ENCODE measurements around the gene CCDC124. TPM values are rescaled to one million over a fixed set of nuclear protein-coding genes. Genes with fewer than 3 reads are reported as not detected.

Gene CCDC124
- total RNA-seq, 1 experiment from 2014 or later, result 131 TPM

DNA sequence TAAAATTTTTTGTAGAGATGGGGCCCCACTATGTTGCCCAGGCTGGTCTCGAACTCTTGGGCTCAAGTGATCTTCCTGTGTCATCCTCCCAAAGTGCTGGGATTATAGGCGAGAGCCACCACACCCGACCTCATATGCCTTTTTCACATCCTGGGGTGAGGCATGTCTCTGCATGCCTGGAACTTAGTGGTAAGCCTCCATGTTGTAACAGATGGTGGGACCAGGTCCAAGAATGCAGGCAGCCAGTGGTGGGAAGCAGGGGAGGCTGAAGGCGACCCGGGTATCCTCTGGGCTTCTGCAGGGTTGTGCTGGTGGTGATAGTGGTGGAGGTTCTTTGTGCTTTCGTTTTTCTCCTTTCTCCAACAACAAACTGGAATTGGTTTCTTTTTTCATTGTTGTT lies 30.1 kb upstream of the CCDC124 start:
- Histone ChIP-seq H3K9me3 (ENCODE audit: low read depth, low read length, poor library complexity, severe bottlenecking) (no peaks in the 10 kb centered on the region), H3K36me3 (ENCODE audit: insufficient read depth, low read length, poor library complexity, severe bottlenecking) (no peaks in the 10 kb centered on the region), H3K4me3 (ENCODE audit: low read depth, low read length, poor library complexity, severe bottlenecking) (no peak overlapping the region), H3K4me1 (ENCODE audit: insufficient read depth, low read length, poor library complexity, severe bottlenecking) (no peaks in the 10 kb centered on the region), H3K27me3 (replicated peaks; ENCODE audit: insufficient read depth, low read depth, low read length, poor library complexity) (peaks cover 12% of the 10 kb centered on the region), H3K27ac (ENCODE audit: low read depth, low read length, poor library complexity, severe bottlenecking) (no peak overlapping the region)
- peak; percentile 19 for DNase-seq (ENCODE audit: low spot score)
- no TSS peak for BruUV-seq (replicated peaks)
- intact Hi-C loops (cut with micrococcal nuclease; ENCODE audit: unreplicated experiment), result no loop called here
- TF ChIP-seq, protein P1, sequence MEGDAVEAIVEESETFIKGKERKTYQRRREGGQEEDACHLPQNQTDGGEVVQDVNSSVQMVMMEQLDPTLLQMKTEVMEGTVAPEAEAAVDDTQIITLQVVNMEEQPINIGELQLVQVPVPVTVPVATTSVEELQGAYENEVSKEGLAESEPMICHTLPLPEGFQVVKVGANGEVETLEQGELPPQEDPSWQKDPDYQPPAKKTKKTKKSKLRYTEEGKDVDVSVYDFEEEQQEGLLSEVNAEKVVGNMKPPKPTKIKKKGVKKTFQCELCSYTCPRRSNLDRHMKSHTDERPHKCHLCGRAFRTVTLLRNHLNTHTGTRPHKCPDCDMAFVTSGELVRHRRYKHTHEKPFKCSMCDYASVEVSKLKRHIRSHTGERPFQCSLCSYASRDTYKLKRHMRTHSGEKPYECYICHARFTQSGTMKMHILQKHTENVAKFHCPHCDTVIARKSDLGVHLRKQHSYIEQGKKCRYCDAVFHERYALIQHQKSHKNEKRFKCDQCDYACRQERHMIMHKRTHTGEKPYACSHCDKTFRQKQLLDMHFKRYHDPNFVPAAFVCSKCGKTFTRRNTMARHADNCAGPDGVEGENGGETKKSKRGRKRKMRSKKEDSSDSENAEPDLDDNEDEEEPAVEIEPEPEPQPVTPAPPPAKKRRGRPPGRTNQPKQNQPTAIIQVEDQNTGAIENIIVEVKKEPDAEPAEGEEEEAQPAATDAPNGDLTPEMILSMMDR (conservative IDR thresholded peaks at IDR 0.05; ENCODE audit: low read depth, low read length), result no peak
- no peak for TF ChIP-seq EZH2 (IDR thresholded peaks at IDR 0.05; ENCODE audit: borderline replicate concordance, low read depth, low read length, poor library complexity, severe bottlenecking)
- ChIA-PET CTCF (no interaction called here), POLR2A (ENCODE audit: low non-redundant PET) (no interaction called here)

DNA sequence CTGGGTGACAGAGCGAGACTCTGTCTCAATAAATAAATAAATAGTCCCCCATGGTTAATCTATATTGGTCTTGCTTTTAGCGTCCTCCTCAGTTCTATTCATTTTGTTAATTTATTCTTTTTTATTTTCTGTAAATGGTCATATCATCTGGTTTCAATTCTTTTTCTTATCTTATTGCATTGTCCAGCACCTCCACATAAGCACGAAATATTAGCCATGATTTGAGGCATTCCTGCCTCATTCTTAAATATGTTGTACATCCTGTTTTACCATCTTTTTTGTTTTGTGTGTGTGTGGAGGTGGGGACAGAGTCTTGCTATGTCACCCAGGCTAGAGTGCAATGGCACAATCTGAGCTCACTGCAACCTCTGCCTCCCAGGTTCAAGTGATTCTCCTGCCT lies 24.6 kb upstream of the CCDC124 start:
- ChIA-PET CTCF (no interaction called here), POLR2A (ENCODE audit: low non-redundant PET) (no interaction called here)
- Histone ChIP-seq H3K4me1 (ENCODE audit: insufficient read depth, low read length, poor library complexity, severe bottlenecking) (no peaks in the 10 kb centered on the region), H3K27ac (ENCODE audit: low read depth, low read length, poor library complexity, severe bottlenecking) (no peak overlapping the region), H3K9me3 (ENCODE audit: low read depth, low read length, poor library complexity, severe bottlenecking) (no peaks in the 10 kb centered on the region), H3K27me3 (replicated peaks; ENCODE audit: insufficient read depth, low read depth, low read length, poor library complexity) (no peaks in the 10 kb centered on the region), H3K36me3 (ENCODE audit: insufficient read depth, low read length, poor library complexity, severe bottlenecking) (no peaks in the 10 kb centered on the region), H3K4me3 (ENCODE audit: low read depth, low read length, poor library complexity, severe bottlenecking) (no peak overlapping the region)
- TF ChIP-seq, protein P1 (conservative IDR thresholded peaks at IDR 0.05; ENCODE audit: low read depth, low read length), result no peak
- TF ChIP-seq EZH2 (IDR thresholded peaks at IDR 0.05; ENCODE audit: borderline replicate concordance, low read depth, low read length, poor library complexity, severe bottlenecking), result no peak
- no TSS peak for BruUV-seq (replicated peaks)
- DNase-seq (ENCODE audit: low spot score), result no peak
- intact Hi-C loops (cut with micrococcal nuclease; ENCODE audit: unreplicated experiment), result no loop called here

DNA sequence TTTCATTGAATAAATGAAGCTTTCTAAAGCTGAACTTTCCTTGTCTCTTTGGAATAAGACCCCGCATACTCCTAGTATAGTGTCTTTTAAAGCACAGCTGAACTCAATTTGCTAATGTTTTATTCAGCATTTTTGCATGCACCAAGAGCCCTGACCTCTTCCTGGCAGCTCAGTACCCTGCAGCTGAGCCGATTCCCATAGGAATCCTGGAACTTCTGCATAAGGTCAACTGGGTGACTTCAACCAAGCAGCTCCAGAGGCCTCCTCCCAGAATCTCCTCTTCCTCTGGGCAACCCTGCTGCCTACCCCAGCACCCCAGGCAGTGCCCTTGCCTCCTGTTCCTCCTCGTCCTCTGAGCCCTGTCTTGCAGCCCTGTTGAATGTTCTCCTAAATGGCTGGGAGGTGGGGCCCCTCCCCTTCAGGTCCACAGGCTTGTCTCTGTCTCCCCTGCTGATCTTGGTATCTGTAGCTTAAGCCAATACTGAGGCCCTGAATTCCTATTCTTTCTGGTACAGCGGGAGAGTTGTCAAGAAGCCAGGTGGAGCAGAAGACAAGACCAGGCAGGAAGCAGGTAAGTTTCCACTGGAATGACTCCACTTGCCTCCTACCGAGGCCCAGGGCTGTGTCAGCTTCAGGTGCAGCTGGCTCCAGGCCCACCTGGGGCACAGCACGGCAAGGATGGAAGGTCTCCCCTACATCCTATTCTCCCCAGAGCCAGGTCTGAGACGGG lies 23.6 kb upstream of the CCDC124 start:
- no peak for DNase-seq (ENCODE audit: low spot score)
- Histone ChIP-seq H3K27ac (ENCODE audit: low read depth, low read length, poor library complexity, severe bottlenecking) (no peak overlapping the region), H3K4me3 (ENCODE audit: low read depth, low read length, poor library complexity, severe bottlenecking) (no peak overlapping the region), H3K4me1 (ENCODE audit: insufficient read depth, low read length, poor library complexity, severe bottlenecking) (no peaks in the 10 kb centered on the region), H3K9me3 (ENCODE audit: low read depth, low read length, poor library complexity, severe bottlenecking) (no peaks in the 10 kb centered on the region), H3K27me3 (replicated peaks; ENCODE audit: insufficient read depth, low read depth, low read length, poor library complexity) (no peaks in the 10 kb centered on the region), H3K36me3 (ENCODE audit: insufficient read depth, low read length, poor library complexity, severe bottlenecking) (no peaks in the 10 kb centered on the region)
- TF ChIP-seq EZH2 (IDR thresholded peaks at IDR 0.05; ENCODE audit: borderline replicate concordance, low read depth, low read length, poor library complexity, severe bottlenecking), result no peak
- TF ChIP-seq, protein P1 (conservative IDR thresholded peaks at IDR 0.05; ENCODE audit: low read depth, low read length), result no peak
- CTCF ChIA-PET, result interaction anchor here (0.7 kb wide), 1 partner anchor 29 kb away, joined by 5 read pairs; no protein-coding TSS in a partner anchor
- POLR2A ChIA-PET (ENCODE audit: low non-redundant PET), result interaction anchor here (0.6 kb wide), 1 partner anchor 55 kb away, joined by 18 read pairs; no protein-coding TSS in a partner anchor
- intact Hi-C loops (cut with micrococcal nuclease; ENCODE audit: unreplicated experiment), result no loop called here
- no TSS peak for BruUV-seq (replicated peaks)
